HT1080 (cell line): ENCODE results near the gene NEMP2. TPM values are rescaled to one million over a fixed set of nuclear protein-coding genes. Genes with fewer than 3 reads are reported as not detected.

Source experiments
- DNase-seq: peaks from one replicate; pipeline ENCODE4 v3.0.0-alpha.2; 2015; ENCODE audit warnings: low read depth
- total RNA-seq: library from RNA; depleted of rRNA; stranded (reverse); fragments of >200 nt; shearing (Covaris generic); gene quantifications from 2 replicates; pipeline ENCODE4 v1.2.3, GENCODE V29; 2014

Gene NEMP2
- total RNA-seq, 1 experiment from 2014 or later = 16.5 TPM

DNA sequence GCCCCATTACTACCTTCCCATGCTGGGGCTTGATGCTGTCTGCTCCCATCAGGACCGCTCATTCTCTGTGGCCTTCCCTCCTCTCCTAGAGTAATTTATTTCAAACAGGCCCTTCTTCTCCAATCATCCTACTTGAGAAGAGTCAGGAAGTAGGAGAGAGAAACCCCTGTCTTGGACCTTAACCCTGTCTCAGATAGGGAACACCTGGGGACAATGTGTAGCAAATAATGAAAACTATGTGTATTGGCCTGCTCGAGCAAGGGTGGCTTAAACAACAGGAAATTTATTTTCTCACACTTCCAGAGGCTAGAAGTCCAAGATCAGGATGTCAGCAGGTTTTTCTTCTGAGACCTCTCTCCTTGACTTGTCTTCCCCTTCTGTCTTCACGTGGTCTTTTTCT lies 26.6 kb upstream of the NEMP2 start:
- DNase-seq = no peak

DNA sequence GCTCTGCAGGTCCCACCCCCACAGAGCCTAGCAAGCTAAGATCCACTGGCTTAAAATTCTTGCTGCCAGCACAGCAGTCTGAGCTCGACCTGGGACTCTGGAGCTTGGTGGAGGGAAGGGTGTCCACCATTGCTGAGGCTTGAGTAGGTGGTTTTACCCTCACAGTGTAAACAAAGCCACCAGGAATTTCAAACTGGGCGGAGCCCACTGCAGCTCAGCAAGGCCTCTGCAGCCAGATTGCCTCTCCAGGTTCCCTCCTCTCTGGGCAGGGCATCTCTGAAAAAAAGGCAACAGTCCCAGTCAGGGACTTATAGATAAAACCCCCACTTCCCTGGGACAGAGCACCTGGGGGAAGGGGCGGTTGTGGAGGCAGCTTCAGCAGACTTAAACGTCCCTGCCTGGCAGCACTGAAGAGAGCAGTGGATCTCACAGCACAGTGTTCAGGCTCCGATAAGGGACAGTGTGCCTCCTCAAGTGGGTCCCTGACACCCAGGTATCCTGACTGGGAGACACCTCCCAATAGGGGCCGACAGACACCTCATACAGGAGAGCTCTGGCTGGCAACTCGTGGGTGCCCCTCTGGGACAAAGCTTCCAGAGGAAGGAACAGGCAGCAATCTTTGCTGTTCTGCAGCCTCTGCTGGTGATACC lies 20.0 kb upstream of the NEMP2 start:
- no peak for DNase-seq

DNA sequence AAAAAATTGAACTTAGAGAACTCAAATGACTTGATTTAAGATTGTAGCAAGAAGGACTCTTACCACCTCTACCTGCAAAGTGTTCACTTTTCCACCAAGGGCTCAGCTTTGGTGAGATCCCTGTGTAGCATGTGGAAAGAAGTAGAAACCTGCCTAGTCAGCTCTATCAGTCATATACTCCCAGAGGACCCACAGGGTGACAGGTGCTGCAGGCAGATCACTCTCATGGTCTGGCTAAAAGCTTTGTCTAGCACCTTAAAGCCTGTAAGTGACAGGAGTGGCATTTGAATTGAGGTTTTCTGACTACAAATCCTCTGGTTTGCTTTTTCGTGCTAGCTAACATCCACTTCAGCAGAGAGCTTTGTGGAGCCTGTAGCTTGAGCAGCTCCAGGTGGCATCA lies 18.7 kb upstream of the NEMP2 start:
- no peak for DNase-seq

DNA sequence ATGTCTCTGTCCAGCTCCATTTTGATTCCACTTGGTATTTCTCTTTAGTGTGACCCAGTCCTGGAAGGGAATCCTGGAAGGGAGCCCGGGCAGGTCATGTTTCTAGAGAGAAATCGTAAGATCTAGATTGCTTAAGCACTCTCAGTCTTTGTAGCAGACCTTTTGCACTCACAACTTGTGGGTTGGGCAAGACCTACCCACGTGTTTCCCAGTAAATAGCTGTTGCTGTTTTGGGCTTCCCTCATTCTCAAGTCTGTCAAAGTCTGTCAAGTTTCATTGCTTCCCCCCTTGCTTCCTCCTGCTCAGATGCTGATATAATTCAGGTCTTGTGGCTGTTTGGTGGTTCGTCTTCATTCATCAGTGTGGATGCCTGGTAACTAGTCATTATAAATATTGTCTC lies 17.4 kb upstream of the NEMP2 start:
- no peak for DNase-seq

DNA sequence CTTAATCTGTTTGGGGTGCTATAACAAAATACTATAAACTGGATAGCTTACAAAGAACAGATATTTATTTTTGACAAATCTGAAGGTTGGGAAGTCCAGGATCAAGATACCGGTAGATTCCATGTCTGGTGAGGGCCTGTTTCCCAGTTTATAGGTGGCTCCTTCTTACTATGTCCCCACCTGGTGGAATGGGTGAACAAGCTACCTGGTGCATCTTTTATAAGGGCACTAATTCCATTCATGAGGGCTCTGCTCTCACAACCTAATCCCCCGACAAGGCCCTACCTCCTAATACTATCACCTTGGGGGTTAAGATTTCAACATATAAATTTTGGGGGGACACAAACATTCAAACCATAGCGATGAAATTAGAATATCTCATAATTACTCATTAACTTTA lies 15.6 kb upstream of the NEMP2 start:
- DNase-seq = no peak

DNA sequence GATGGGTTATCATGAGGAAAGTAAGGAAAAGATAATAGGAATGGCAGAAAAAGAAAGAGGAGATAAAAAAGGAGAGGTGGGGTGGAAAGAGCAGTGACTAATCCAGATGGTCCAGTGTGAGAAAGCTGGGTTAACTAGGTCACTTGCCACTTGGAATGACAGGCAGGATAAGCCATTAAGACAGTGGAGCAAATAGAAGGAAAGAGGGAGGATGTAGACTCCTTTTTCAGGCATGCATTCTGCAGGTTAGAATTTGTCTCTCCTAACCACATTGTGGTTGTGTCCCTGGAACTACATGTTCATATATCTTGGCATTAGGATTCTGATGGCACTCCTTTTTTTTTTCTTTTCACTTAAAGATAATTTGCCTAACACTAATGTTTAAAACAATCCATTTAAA lies 13.4 kb upstream of the NEMP2 start:
- peak; percentile 46 for DNase-seq

DNA sequence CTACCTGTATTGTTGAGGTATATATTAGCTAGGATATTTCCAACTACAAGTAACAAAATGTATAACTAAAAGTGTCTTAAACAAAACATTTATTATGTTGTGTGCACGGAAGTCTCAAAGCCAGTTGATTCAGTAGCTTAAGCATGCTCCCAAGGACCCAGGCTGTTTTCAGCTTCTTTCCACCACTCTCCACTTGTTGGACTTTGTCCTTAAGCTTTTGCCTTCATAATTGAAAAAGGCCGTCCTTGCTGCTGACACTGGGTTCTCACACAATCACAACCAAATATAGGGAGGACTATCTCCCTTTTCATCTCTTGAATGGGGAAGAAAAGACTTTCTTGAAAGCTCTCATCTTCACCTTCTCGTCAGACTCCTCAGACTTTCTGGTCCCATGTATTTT lies 12.2 kb upstream of the NEMP2 start:
- no peak for DNase-seq

DNA sequence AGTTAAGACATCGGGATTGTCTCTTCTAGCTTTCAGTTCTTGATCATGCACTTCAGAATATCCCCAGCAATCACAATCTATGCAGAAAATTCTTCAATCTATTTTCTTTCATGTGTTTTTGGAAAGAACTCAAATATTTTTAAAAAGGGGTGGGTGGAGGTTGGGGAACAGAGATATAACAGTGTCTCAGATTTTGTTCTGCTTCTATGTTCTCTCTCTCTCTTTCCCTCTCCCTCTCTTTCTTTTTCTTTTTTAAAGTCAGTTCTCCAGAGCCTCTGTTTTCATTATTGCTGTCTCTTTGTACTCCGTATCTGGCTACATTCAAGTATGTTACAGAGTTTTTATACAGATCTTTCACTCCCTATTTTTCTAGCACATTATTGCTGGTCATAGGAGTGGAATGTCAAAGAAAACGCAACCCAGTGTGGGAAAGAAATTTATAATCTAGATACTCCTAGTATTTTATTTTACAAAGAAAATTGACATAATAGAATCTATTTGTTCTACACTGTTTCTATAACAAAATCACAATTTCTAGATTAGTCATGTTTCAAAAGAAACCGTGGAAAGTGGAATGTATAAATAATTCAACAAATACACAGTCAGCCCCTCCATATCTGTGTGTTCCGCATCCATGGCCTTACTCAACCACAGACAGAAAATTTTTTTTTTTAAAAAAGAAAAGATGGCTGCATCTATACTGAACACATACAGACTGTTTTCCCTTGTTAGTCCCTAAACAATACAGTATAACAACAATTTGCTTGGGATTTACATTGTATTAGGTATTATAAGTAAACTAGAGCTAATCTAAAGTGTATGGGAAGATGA lies 11.2 kb upstream of the NEMP2 start:
- DNase-seq = no peak

DNA sequence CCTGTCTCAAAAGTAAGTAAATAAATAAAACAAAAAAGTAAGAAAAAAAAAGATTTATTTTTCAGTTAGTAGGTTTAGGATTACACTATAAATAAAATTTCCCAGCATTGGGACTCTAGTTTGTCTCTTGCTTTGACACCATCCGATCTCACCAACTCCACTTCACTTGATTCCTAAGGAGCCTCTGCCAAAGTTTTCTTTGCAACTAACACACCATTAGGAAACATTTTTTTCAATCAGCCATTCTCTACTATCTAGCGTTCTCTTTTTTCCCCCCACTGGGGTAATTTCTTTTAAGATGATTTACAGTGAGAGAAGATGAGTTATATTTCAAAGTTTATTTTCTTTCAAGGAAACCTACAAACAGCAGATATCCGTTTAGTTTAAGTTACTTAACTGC lies 10.6 kb upstream of the NEMP2 start:
- no peak for DNase-seq

DNA sequence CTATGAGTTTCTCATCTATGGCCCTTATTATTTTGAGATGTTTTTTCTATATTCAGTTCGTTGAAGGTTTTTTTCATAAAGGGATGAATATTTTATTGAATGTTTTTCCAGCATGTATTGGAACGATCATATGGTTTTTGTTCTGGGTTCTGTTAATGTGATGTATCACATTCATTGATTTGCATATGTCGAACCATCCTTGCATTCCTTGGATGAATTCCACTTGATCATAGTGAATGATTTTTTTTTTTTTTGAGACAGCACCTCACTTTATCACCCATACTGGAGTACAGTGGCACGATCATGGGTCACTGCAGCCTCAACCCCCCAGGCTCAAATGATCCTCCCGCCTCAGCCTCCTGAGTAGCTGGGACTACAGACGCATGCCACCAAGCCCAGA lies 5.5 kb upstream of the NEMP2 start:
- no peak for DNase-seq

DNA sequence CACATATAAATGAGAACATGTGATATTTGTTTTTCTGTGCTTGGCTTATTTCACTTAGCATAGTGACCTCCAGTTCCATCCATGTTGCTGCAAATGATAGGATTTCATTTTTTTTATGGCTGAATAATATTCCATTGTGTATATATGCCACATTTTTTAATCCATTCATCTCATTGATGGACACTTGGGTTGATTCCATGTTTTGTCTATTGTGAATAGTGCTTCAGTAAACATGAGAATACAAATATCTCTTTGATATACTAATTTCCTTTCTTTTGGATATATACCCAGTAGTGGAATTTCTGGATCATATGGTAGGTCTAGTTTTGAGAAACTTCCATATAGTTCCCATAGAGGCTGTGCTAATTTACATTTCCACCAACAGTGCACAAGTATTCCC lies 3.7 kb upstream of the NEMP2 start:
- no peak for DNase-seq

DNA sequence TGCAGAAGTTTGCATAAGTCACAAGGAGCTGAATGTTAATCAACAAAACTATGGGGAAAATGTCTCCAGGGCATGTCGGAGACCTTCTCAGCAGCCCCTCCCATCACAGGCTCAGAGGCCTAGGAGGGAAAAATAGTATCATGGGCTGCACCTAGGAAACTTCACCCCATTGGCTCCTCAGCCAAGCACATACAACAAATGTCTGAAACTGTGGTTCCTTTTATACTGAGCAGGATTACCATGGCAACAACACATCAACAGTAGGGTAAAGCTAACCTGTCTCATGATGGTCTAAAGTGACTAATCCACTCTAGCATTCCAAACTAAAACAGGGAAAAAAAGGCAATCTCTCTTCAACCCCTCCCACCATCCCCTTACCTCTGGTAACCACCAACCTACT lies 3.2 kb upstream of the NEMP2 start:
- peak; percentile 54 for DNase-seq

DNA sequence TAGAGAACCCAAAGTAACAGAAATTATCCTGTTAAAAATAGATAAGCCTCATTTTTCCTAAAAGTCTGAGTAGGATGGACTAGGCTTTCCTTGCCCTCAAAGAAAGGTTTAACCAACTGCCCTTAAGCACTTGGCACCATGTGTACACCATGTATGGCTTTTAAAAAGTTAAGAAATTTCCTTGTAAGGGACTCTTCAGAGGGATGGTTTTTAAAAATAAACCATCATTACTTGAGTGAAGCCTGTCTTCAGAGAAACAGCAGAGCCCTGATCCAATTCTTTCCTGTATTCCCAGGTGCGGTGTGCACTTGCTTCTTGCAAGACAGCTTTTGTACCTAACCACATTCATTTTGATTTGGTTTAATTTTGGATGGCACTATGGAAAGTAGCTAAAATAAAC lies 1.1 kb upstream of the NEMP2 start:
- no peak for DNase-seq

DNA sequence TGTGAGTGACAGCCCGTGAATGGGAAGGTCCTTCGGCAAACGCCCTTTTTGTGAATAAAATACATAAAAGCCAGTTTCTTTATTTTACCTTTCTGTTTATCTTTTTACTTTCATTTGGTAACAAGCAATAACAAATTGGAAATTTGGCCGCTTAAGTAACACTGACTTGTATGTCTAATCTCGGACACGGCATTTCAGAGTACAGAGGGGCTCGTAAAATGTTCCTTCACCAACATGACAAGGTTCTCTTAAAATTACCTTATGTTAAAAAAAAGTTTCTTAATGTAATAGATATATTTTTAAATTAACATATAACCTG lies 558 bp upstream of the NEMP2 start:
- no peak for DNase-seq

DNA sequence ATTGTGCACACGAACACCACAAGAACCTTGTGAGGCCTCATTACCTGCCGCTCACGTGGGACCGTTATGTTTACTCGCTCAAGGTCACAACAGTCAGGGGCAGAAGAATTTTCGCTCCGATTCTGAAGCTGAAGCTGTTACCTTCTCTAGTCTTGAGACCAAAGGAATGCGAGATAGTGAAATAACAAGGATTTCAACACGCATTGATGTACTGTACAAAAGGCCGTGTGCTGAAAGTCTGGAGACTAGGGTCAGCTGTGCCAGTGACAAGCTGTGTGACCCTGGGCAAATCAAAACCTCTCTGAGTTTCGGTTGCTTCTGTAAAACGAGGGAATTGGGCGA lies 583 bp downstream of the NEMP2 start:
- no peak for DNase-seq

DNA sequence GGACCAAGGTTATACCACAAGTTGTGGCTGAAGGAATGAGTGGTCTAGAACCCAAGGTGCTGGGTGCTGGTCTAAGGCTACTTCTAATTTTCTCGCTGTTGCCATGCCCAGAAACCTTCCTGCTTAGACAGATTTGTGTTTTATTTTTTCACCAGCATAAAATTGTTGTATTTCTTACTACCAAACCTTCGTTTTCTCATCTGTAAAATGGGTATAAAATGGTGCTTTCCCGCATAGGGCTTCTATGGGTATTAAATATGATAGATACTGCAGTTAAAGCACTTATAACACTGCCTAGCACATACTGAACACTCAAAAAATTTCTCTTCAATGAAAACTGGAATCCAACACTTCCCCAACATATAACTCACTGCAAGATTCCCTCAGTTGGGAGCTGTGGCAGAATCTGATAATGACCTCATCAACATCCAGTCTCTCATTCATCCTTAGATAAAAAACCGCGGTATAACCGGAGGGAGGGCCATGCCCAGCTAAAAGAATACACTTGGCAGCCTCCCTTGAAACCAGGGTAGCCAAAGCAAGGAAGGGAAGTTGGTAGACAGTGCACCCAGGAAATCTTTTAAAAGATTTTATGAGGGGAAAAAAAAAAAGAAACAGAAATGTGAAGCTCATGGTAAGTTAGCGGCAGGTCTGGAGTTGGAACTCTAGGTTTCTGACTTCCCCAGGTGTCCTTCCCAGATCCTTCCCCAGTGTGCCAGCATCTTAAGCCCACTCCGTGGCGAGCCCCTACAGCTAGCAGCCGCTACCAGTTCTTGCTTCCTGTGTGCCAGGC lies 1.2 kb downstream of the NEMP2 start:
- peak; percentile 29 for DNase-seq

DNA sequence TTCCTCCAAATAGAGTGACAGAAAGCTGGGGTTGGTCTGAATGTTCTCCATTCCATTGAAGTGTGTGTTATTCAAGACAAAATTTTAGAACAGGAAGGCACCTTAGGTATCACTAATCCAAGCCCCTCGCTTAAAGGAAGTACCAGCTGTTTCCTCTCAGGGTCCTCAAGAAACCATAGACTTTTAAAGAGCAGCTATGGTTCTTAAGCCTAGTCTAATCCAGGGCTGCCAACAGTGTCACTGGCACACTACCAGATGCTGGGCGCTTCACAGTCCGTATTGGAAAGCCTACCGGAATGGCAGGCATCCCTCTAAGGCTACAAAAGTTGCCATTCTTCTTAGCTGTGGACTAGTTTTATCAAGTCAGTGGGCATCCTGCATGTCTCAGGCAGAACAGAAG lies 1.9 kb downstream of the NEMP2 start:
- DNase-seq = no peak

DNA sequence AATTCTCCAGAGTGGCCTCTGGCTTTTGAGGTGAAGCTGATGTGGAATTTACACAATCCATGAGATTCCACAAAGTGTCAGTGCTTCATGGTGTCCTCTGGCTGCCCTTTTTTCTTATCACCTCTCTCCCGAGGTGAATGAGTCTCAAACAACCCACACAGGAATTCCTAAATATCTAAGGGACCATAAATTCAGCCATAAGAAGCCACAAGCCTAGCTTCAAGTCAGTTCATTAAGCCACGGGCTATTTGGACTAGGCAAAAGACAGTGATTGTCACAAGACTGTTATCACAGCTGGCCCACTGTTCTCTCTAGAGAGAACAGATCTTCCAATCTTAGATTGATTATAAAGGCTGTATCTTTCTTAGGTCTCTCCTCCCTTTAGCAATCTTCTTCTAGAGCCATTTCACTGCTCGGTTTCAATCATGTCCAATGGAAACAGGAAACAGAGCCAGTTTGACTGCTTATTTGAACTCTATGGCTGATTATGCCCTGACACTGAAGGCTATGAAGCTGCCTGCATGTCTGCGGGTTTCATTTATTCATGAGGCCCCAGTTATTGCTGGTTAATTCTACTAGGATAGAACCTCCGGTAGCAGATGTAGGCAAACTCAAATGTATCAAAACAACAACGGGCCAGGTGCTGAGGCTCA lies 4.1 kb downstream of the NEMP2 start:
- DNase-seq = no peak

DNA sequence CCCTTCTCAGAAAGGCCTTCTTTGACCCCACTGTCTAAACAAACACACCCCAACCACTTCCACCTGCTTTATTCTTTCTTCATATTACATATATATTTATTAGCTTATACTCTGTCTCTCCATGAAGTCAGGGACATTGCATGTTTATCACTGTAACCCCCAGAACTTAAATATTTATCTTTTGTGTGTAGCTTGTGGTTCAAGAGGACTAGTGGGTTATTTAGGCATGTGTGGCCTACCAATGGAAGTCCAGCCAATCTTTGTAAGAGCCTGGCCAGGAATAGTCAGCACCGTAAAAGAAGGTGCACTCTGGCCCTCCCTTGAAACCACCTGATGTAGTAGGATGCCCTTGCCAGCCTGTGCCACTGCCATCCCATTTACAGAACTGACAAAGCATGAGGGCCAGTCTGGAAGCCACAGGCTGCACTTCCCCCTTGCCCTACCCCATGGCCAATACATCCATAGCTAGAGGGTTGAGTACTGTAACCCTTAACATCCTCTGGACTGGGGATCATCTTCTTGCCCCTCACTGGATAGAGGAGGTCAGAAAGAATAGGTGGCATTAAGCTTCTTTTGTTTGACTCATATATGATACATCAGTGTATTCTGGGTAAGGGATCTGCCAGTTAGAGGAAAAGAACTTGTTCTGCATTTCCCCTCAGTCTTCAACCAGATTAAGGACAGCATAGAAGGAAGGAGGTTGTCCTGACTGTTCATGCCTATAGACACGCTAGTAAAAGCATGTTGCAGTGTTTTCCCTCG lies 4.9 kb downstream of the NEMP2 start:
- DNase-seq = no peak

DNA sequence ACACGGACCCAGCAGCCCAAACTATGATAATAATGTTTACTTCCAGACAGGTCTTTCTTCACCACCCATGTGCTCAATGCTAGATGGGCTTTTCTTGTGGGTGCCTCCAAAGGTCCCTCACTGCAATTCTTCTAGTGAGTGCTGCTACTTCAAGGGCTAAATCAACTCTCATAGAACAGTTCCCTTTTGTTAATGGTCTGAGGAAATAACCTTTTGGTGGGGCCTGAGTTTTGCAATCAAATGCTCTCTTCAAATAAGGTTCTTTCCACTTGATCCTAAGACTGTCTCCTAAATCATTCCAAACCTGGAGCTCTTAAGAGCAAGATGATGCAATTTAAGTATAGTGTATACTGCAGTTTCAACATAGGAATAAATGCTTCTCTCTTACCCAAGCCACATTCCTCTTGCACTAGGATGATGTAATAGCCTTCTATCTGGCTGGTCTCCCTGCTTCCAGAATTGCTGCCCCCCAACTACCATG lies 6.0 kb downstream of the NEMP2 start:
- no peak for DNase-seq

DNA sequence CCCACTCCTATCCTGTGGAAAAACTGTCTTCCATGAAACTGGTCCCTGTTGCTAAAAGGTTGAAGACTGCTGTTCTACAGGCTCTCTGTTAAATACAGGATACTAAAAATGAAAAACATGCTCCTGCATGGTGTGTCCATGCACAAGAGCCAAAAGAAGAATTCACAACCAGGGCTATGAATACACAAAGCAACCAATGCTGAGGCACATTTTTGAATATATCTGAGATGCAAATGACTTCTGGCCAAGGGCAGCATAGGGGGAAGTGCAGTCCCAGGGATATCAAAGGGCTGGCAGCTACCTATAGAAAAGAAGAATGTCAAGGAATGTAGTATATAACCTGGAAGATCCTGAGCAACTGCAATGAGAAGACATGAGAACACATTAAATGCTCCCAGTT lies 6.6 kb downstream of the NEMP2 start:
- no peak for DNase-seq
